KMS-11 (cell line): ENCODE measurements around the gene MMP11.

Experiments used
- H2AFZ ChIP-seq: fragments of 200-600 bp; sonication (generic); 2 replicates; pipeline ENCODE4 v1.6.1; 2016; ENCODE audit warnings: antibody characterized with exemption, mixed run types, low read depth
- H3K27ac ChIP-seq: fragments of 200-600 bp; sonication (generic); 2 replicates; pipeline ENCODE4 v1.6.1; 2016; ENCODE audit warnings: mild to moderate bottlenecking, mixed run types
- H3K27me3 ChIP-seq: fragments of 200-600 bp; sonication (generic); 2 replicates; pipeline ENCODE4 v1.6.1; 2017; ENCODE audit warnings: mild to moderate bottlenecking, low read depth, mixed run types, moderate library complexity; ENCODE audit not compliant: insufficient read depth
- H3K36me3 ChIP-seq: fragments of 200-600 bp; sonication (generic); 2 replicates; pipeline ENCODE4 v1.6.1; 2017; ENCODE audit warnings: mild to moderate bottlenecking, mixed run types; ENCODE audit not compliant: insufficient read depth
- H3K4me1 ChIP-seq: fragments of 200-600 bp; sonication (generic); 2 replicates; pipeline ENCODE4 v1.6.1; 2016; ENCODE audit warnings: mild to moderate bottlenecking, low read depth, mixed run types; ENCODE audit not compliant: poor library complexity, severe bottlenecking
- H3K4me2 ChIP-seq: fragments of 200-600 bp; sonication (generic); 2 replicates; pipeline ENCODE4 v1.7.0; 2016; ENCODE audit warnings: mild to moderate bottlenecking, mixed run types
- H3K4me3 ChIP-seq: fragments of 200-600 bp; sonication (generic); IDR thresholded peaks from 2 replicates; pipeline ENCODE4 v1.6.1; 2017; ENCODE audit warnings: low read depth, low read length, mixed read lengths; ENCODE audit not compliant: insufficient read depth
- H3K79me2 ChIP-seq: fragments of 200-600 bp; sonication (generic); 2 replicates; pipeline ENCODE4 v1.6.1; 2016; ENCODE audit warnings: low read depth, mixed run types; ENCODE audit not compliant: insufficient read depth
- H3K9ac ChIP-seq: fragments of 200-600 bp; sonication (generic); 2 replicates; pipeline ENCODE4 v1.6.1; 2016; ENCODE audit warnings: mild to moderate bottlenecking, mixed run types
- H4K20me1 ChIP-seq: fragments of 200-600 bp; sonication (generic); 2 replicates; pipeline ENCODE4 v1.6.1; 2016; ENCODE audit warnings: mild to moderate bottlenecking, mixed run types; ENCODE audit not compliant: insufficient read depth
- TF ChIP-seq, protein P1 (sequence below): fragments of 200-600 bp; sonication (generic); conservative IDR thresholded peaks from 2 replicates; pipeline ENCODE4 v1.6.1; 2017; ENCODE audit warnings: low read depth, mild to moderate bottlenecking, antibody characterized with exemption, low read length, moderate library complexity, mixed read lengths

Gene MMP11

DNA sequence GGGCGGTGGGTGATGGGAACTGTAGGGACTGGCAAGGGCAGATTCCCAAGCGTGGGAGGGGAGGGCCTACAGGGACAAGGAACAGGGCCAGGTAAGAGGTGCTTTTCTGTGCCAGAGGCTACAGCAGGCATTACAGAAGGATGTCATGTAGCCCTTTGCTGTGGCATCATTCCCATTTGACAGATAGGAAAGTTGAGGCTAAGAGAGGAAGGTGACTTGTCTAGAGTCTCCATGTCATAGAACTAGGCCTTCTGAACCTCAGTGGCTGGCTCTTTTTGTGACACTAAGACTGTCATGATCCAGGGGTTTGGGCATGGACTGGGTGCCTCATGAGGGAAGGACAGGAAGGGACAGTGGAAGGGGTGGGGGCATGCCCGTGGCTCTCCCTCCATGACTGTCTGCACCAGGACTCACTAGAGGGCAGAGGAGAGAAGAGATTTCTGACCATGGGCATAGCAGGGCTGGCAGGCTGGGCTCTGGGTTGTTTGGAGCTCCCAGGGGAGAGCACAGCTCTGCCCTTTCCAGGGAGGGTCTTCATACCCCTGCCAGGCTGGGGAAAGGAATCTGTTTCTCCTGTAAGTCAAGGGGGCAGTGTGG is 3.2 kb downstream of the MMP11 start:
- Histone ChIP-seq H3K9ac (no peak overlapping the region), H3K36me3 (no peaks in the 10 kb centered on the region), H3K27ac (no peak overlapping the region), H3K27me3 (no peaks in the 10 kb centered on the region), H3K4me1 (peaks cover 24% of the 10 kb centered on the region), H3K4me3 (no peak overlapping the region), H3K4me2 (no peak overlapping the region), H4K20me1 (no peaks in the 10 kb centered on the region), H2AFZ (no peak overlapping the region), H3K79me2 (no peaks in the 10 kb centered on the region)
- TF ChIP-seq, protein P1, sequence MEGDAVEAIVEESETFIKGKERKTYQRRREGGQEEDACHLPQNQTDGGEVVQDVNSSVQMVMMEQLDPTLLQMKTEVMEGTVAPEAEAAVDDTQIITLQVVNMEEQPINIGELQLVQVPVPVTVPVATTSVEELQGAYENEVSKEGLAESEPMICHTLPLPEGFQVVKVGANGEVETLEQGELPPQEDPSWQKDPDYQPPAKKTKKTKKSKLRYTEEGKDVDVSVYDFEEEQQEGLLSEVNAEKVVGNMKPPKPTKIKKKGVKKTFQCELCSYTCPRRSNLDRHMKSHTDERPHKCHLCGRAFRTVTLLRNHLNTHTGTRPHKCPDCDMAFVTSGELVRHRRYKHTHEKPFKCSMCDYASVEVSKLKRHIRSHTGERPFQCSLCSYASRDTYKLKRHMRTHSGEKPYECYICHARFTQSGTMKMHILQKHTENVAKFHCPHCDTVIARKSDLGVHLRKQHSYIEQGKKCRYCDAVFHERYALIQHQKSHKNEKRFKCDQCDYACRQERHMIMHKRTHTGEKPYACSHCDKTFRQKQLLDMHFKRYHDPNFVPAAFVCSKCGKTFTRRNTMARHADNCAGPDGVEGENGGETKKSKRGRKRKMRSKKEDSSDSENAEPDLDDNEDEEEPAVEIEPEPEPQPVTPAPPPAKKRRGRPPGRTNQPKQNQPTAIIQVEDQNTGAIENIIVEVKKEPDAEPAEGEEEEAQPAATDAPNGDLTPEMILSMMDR: no peak

DNA sequence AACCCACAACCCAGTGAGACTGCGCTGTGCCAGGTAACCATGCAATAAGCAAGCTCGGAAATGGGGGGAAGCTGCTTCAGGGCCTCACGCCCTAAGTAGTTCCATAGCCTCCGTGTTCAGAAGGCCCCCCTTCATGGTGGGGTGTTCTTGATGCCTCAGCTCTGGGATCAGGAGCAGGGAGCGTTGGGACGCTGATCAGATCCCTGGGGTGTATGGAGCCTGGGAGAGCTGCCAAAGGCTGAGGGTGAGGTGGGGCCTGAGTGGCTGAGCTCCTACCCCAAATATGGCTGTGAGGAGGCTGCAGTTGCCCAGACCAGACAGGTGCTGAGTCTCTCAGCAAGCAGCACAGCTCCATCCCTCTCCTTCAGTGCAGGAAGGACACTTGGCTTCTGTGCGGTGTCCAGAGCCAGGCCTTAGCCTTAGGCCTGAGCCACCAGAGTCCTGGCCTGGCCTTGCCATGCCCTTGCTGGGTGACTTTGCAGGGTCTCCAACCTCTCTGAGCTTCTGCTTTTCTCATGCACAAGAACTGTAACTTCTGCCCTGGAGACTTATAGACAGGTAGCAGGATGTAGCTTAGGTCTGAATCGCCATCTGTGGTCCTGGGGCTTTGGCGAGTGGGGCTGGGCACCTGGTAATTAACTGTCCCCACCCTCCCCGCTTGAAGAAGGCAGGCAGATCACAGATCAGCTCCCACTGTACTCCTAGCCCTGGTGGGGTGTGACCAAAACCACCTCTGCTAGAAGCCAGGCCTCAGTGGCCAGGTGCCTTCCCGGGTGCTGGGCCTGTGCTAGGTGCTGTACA is 5.3 kb downstream of the MMP11 start:
- Histone ChIP-seq H3K36me3 (no peaks in the 10 kb centered on the region), H3K4me3 (no peak overlapping the region), H3K9ac (no peak overlapping the region), H3K27ac (no peak overlapping the region), H3K79me2 (no peaks in the 10 kb centered on the region), H4K20me1 (no peaks in the 10 kb centered on the region), H3K27me3 (no peaks in the 10 kb centered on the region), H3K4me2 (no peak overlapping the region), H2AFZ (no peak overlapping the region), H3K4me1 (peaks cover 8% of the 10 kb centered on the region)
- TF ChIP-seq, protein P1: no peak

DNA sequence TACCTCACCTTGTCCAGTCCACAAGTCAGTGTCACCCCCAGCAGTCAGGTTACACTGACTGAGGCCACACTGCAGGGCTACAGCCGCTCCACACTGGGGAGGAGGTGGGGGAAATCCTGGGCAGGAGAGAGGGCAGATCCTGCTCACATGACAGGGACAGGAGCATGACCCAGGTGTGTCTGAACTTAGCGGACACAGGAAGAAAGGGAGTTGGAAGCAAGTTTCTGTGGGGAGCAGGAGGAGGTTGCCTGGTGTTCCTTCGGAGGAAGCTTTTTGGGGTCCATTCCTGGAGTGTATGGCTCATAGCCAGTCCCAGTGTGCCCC is 5.9 kb downstream of the MMP11 start:
- Histone ChIP-seq H3K4me3 (no peak overlapping the region), H3K79me2 (no peaks in the 10 kb centered on the region), H4K20me1 (no peaks in the 10 kb centered on the region), H3K9ac (no peak overlapping the region), H3K36me3 (no peaks in the 10 kb centered on the region), H3K27ac (no peak overlapping the region), H3K27me3 (no peaks in the 10 kb centered on the region), H3K4me1 (peaks cover 2% of the 10 kb centered on the region), H2AFZ (no peak overlapping the region), H3K4me2 (no peak overlapping the region)
- TF ChIP-seq, protein P1: no peak

DNA sequence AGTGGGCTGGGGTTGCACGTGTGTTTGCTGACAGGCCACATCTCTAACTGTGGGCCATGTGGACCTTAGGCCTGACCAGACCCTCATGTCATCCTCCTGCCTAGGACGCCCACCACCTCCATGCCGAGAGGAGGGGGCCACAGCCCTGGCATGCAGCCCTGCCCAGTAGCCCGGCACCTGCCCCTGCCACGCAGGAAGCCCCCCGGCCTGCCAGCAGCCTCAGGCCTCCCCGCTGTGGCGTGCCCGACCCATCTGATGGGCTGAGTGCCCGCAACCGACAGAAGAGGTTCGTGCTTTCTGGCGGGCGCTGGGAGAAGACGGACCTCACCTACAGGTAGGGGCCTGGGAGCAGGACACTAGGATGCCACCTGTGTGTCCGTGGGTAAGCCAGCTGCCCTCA is 6.4 kb downstream of the MMP11 start:
- Histone ChIP-seq H3K4me3 (no peak overlapping the region), H3K4me1 (peaks cover 2% of the 10 kb centered on the region), H3K27ac (no peak overlapping the region)

More for the DNA sequence above, 6.4 kb downstream of the MMP11 start:
- TF ChIP-seq, protein P1: no peak
- Histone ChIP-seq H3K79me2 (no peaks in the 10 kb centered on the region), H4K20me1 (no peaks in the 10 kb centered on the region), H3K36me3 (no peaks in the 10 kb centered on the region), H3K9ac (no peak overlapping the region), H3K4me2 (no peak overlapping the region), H3K27me3 (no peaks in the 10 kb centered on the region), H2AFZ (no peak overlapping the region)
